A549 (cell line): ENCODE results near the gene OR51F2. TPM values are rescaled to one million over a fixed set of nuclear protein-coding genes. Genes with fewer than 3 reads are reported as not detected.
"Not testable (repeated sequence)": the region's sequence is repeated elsewhere in the genome, so short reads cannot be mapped to it uniquely, and the experiment has no call there.

Experiments used
- ATAC-seq, 2 experiments: fragments of 200-7000 bp in 1 of 2; fragments of >200 bp in 1 of 2; cut with Nextera tagmentation in 1 of 2; cut with Tn5 transposase in 1 of 2; 3 replicates each; pipeline versions ENCODE4 v1.8.0 to v1.9.1; 2018 to 2020; ENCODE audit warnings: mild to moderate bottlenecking in 1 of 2, moderate library complexity in 1 of 2
- CTCF ChIA-PET: fragments of 300-600 bp; sonication (Branson Sonifier 250); formaldehyde crosslinking; extraction: SDS; loops from one replicate; lab custom pipeline; 2021; ENCODE audit warnings: antibody characterized with exemption, inconsistent platforms; lab: Yijun Ruan, JAX
- POLR2A ChIA-PET: fragments of 350-600 bp; formaldehyde crosslinking; extraction: SDS; loops from one replicate; lab custom pipeline; 2021; ENCODE audit warnings: antibody characterized with exemption, inconsistent platforms; lab: Yijun Ruan, JAX
- DNase-seq, 2 experiments: peaks; one replicate each; pipeline versions ENCODE4 v3.0.0 to v3.0.0-alpha.2; 2011 to 2016; ENCODE audit warnings: low read depth in 1 of 2, low spot score in 1 of 2
- FAIRE-seq: peaks from 2 replicates; lab custom pipeline; 2011; peaks lifted over from hg19 to GRCh38; lab: Jason Lieb, UNC
- H3K27ac ChIP-seq, 2 experiments: fragments of >200 bp; sonication (Bioruptor Twin); formaldehyde crosslinking; 3 replicates each; pipeline ENCODE4 v1.5.1; 2016 to 2017
- H3K4me1 ChIP-seq: fragments of >200 bp; sonication (Bioruptor Twin); formaldehyde crosslinking; 3 replicates; pipeline ENCODE4 v1.6.1; 2016
- H3K4me2 ChIP-seq: fragments of >200 bp; sonication (Bioruptor Twin); formaldehyde crosslinking; 3 replicates; pipeline ENCODE4 v1.6.1; 2016
- H3K4me3 ChIP-seq: fragments of >200 bp; sonication (Bioruptor Twin); formaldehyde crosslinking; 3 replicates; pipeline ENCODE4 v1.5.1; 2016
- H3K9me3 ChIP-seq: fragments of >200 bp; sonication (Bioruptor Twin); formaldehyde crosslinking; 3 replicates; pipeline ENCODE4 v1.6.1; 2016
- CEBPB ChIP-seq, 2 experiments: fragments of >200 bp in 1 of 2; sonication (Bioruptor Twin) in 1 of 2; formaldehyde crosslinking in 1 of 2; IDR thresholded peaks; 2 replicates each; pipeline ENCODE4 v1.6.1; 2012 to 2016
- CTCF ChIP-seq: fragments of >200 bp; sonication (Bioruptor Twin); formaldehyde crosslinking; IDR thresholded peaks from 3 replicates; pipeline ENCODE4 v1.5.1; 2016
- E2F6 ChIP-seq: IDR thresholded peaks from 2 replicates; pipeline ENCODE4 v1.6.1; 2012; ENCODE audit warnings: low read depth, borderline replicate concordance
- EP300 ChIP-seq, 2 experiments: fragments of >200 bp; sonication (Bioruptor Twin); formaldehyde crosslinking; IDR thresholded peaks; 2 replicates in 1 of 2; 3 replicates in 1 of 2; pipeline ENCODE4 v1.6.1; 2016 to 2017
- ESRRA ChIP-seq: fragments of 150-350 bp; IDR thresholded peaks from 2 replicates; pipeline ENCODE4 v1.6.1; 2014; ENCODE audit warnings: mild to moderate bottlenecking, low read length, borderline replicate concordance
- FOSB ChIP-seq: fragments of 250-450 bp; sonication (Bioruptor Pico); IDR thresholded peaks from 2 replicates; pipeline ENCODE4 v1.5.0; 2020; ENCODE audit warnings: mild to moderate bottlenecking, moderate library complexity
- FOSL2 ChIP-seq, 2 experiments: fragments of 450-650 bp in 1 of 2; fragments of >200 bp in 1 of 2; sonication (Bioruptor Twin) in 1 of 2; formaldehyde crosslinking; IDR thresholded peaks; 2 replicates each; pipeline versions ENCODE4 v1.5.0 to v1.6.1; 2016 to 2020; ENCODE audit warnings: mild to moderate bottlenecking in 1 of 2, moderate library complexity in 1 of 2
- FOXS1 ChIP-seq: fragments of 250-450 bp; sonication (Bioruptor Pico); IDR thresholded peaks from 2 replicates; pipeline ENCODE4 v1.5.0; 2020; ENCODE audit warnings: mild to moderate bottlenecking, moderate library complexity
- HEYL ChIP-seq: fragments of 250-450 bp; sonication (Bioruptor Pico); IDR thresholded peaks from 2 replicates; pipeline ENCODE4 v1.8.0; 2021; ENCODE audit warnings: mild to moderate bottlenecking, moderate library complexity
- HOXB5 ChIP-seq: fragments of 250-450 bp; sonication (Bioruptor Pico); IDR thresholded peaks from 2 replicates; pipeline ENCODE4 v1.5.0; 2020; ENCODE audit warnings: mild to moderate bottlenecking, moderate library complexity
- JUN ChIP-seq, 2 experiments: fragments of >200 bp; sonication (Bioruptor Twin); formaldehyde crosslinking; IDR thresholded peaks; 2 replicates in 1 of 2; 3 replicates in 1 of 2; pipeline ENCODE4 v1.6.1; 2016 to 2017
- JUNB ChIP-seq: fragments of >200 bp; sonication (Bioruptor Twin); formaldehyde crosslinking; IDR thresholded peaks from 2 replicates; pipeline ENCODE4 v1.6.1; 2016
- MAFK ChIP-seq: fragments of 450-650 bp; IDR thresholded peaks from 2 replicates; pipeline ENCODE4 v1.6.1; 2014; ENCODE audit not compliant: partially characterized antibody
- NFE2L2 ChIP-seq: fragments of 150-350 bp; conservative IDR thresholded peaks from 2 replicates; pipeline ENCODE4 v1.6.1; 2014; ENCODE audit warnings: low read length
- PHF8 ChIP-seq: fragments of 200-600 bp; sonication (generic); IDR thresholded peaks from 2 replicates; pipeline ENCODE4 v1.6.1; 2016; ENCODE audit warnings: low read depth, mild to moderate bottlenecking, antibody characterized with exemption, moderate library complexity, borderline replicate concordance
- RAD21 ChIP-seq, 2 experiments: fragments of >200 bp in 1 of 2; sonication (Bioruptor Twin) in 1 of 2; formaldehyde crosslinking in 1 of 2; IDR thresholded peaks in 1 of 2; conservative IDR thresholded peaks in 1 of 2; 2 replicates in 1 of 2; 3 replicates in 1 of 2; pipeline ENCODE4 v1.6.1; 2012 to 2018; ENCODE audit warnings: inconsistent platforms in 1 of 2
- USF2 ChIP-seq: fragments of 450-650 bp; IDR thresholded peaks from 2 replicates; pipeline ENCODE4 v1.6.1; 2014; ENCODE audit warnings: antibody characterized with exemption
- ZC3H11A ChIP-seq: fragments of 450-650 bp; IDR thresholded peaks from 2 replicates; pipeline ENCODE4 v1.6.1; 2014; ENCODE audit warnings: antibody characterized with exemption, mild to moderate bottlenecking
- WGBS: methylation state at CpG from one replicate; pipeline ENCODE4 v1.1.6; 2017; ENCODE audit errors: missing lambda C conversion rate; 5-methylcytosine and 5-hydroxymethylcytosine counted together
- polyA plus RNA-seq, 4 experiments: library from polyadenylated mRNA; depleted of rRNA in 3 of 4; stranded (reverse); fragments of >200 nt; fragmentation: RNase III in 1 of 4; extraction: RNeasy Plus Mini Kit Qiagen cat#74134 plus additional on column Dnase treatment in 1 of 4; gene quantifications; 2 replicates in 3 of 4; 3 replicates in 1 of 4; pipeline ENCODE4 v1.2.3, GENCODE V29; 2011 to 2017
- TF ChIP-seq, protein P1 (sequence below): IDR thresholded peaks from 2 replicates; pipeline ENCODE4 v1.6.1; 2012

The OR51F2 gene
- polyA plus RNA-seq, 2 of the 4 experiments (the other 2 are of a cell fraction): not detected

GRCh38 chr11:4839851-4840549 lies 18.9 kb downstream of the OR51F2 start:
- TF ChIP-seq PHF8 (no peak), RAD21 (conservative IDR thresholded peaks at IDR 0.05 in 1 of 2, IDR thresholded peaks at IDR 0.05 in 1 of 2) (no peak)
- TF ChIP-seq, protein P1, sequence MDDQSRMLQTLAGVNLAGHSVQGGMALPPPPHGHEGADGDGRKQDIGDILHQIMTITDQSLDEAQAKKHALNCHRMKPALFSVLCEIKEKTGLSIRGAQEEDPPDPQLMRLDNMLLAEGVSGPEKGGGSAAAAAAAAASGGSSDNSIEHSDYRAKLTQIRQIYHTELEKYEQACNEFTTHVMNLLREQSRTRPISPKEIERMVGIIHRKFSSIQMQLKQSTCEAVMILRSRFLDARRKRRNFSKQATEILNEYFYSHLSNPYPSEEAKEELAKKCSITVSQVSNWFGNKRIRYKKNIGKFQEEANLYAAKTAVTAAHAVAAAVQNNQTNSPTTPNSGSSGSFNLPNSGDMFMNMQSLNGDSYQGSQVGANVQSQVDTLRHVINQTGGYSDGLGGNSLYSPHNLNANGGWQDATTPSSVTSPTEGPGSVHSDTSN: no peak
- DNase-seq: no peak
- H3K4me1 ChIP-seq: no peaks in the 10 kb centered on the region
- H3K9me3 ChIP-seq: no peaks in the 10 kb centered on the region
- no peak for ATAC-seq
- ChIA-PET POLR2A (no interaction called here), CTCF (no interaction called here)
- FAIRE-seq: no peak
- no peak overlapping the region for H3K4me2 ChIP-seq
- no peak overlapping the region for H3K4me3 ChIP-seq
- H3K27ac ChIP-seq: no peak overlapping the region
- WGBS: 0% methylated on average over 2 of the region's 2 CpGs

DNA sequence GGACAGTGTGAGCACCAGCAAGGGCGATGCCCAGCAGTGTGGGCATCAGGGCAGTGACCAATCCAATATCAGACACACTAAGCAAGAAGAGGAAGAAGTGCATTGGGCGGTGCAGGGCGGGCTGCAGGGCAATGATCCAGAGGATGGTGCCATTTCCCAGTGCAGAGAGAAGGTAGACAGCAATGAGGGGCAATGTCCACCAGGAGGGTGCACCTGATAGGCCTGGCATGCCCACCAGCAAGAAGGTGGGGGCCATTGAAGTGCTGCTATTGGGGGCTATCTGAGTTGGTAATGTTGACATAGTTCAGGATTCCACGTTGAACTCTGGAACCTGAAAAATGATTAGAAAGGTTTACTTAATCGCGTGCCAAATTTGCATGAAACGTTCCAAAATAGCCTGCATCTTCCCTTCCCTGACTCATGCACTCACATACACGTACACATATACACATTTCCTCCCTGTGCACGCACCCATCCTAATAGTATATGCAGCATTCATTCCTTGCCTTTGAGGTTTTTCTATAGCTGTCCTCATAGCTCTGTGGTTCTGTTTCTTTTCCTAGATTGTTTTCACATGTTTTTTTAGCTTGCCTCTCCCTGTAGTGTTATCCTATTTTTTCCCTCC lies 27.9 kb downstream of the OR51F2 start, which contains the start of gene OR51S1:
Gene OR51S1 (minus strand): TSS at position 301 of the 625 bp plus-strand sequence. CDS start 0 bp downstream, at position 301.
- WGBS: 10% methylated on average over 9 of the region's 9 CpGs
- no peaks in the 10 kb centered on the region for H3K9me3 ChIP-seq
- no peak for FAIRE-seq
- H3K4me2 ChIP-seq: no peak within 1 kb of the TSS
- ATAC-seq: no peak
- H3K4me3 ChIP-seq: no peak within 1 kb of the TSS
- CTCF ChIA-PET: no interaction called here
- no peak within 1 kb of the TSS for H3K27ac ChIP-seq
- no peaks in the 10 kb centered on the region for H3K4me1 ChIP-seq
- POLR2A ChIA-PET: no interaction called here
- DNase-seq: no peak
- TF ChIP-seq HOXB5 (CRISPR knock-in tag) (no peak), ZC3H11A (no peak), HEYL (CRISPR knock-in tag) (no peak), FOSB (CRISPR knock-in tag) (no peak), FOXS1 (no peak), E2F6 (no peak), CEBPB (IDR thresholded peaks at IDR 0.05) (no peak), CTCF (no peak), FOSL2 (IDR thresholded peaks at IDR 0.05) (no peak), FOSL2 (CRISPR knock-in tag; IDR thresholded peaks at IDR 0.05) (no peak)
- TF ChIP-seq, all 56 proteins: peak for 0

DNA sequence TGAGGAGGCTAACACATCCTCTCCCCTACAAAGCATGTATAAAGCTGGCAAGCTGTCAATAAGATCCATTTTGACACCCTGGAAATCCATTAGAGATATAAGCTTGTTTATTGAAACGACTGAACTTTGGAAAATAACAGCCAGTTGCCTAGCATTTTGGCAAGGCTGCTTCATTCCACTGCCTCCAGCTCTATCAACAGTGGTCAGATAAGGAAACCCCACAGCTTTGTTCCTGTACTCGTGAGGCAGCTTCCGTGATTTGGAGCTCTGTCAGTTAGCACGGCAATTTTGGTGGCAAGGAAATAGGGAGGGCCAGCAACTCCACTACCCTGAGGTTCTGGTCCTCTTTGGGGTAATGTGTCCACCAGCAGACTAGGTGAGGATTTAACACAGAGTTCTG lies 29.9 kb downstream of the OR51F2 start:
- CTCF ChIA-PET: no interaction called here
- FAIRE-seq (no peak), DNase-seq (no peak), ATAC-seq (no peak)
- Histone ChIP-seq H3K27ac (no peak overlapping the region), H3K9me3 (no peaks in the 10 kb centered on the region), H3K4me1 (no peaks in the 10 kb centered on the region), H3K4me2 (no peak overlapping the region), H3K4me3 (no peak overlapping the region)
- WGBS: 7% methylated on average over 4 of the region's 4 CpGs
- TF ChIP-seq MAFK (no peak), USF2 (no peak), JUN (IDR thresholded peaks at IDR 0.05) (no peak), RAD21 (conservative IDR thresholded peaks at IDR 0.05 in 1 of 2, IDR thresholded peaks at IDR 0.05 in 1 of 2) (no peak), NFE2L2 (no peak), ESRRA (no peak), EP300 (IDR thresholded peaks at IDR 0.05) (no peak), JUNB (no peak)
- TF ChIP-seq, all 56 proteins: peak for 0
- POLR2A ChIA-PET: no interaction called here

DNA sequence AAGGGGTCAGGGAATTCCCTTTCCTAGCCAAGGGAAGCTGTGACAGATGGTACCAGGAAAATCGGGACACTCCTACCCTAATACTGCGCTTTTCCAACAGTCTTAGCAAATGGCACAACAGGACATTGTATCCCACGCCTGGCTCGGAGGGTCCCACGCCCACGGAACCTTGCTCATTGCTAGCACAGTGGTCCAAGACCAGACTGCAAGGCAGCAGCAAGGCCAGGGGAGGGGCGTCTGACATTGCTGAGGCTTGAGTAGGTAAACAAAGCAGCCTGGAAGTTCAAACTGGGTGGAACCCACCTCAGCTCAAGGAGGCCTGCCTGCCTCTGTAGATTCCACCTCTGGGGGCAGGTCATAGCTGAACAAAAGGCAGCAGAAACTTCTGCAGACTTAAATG lies 33.2 kb downstream of the OR51F2 start:
- DNase-seq, H3K4me2 ChIP-seq, H3K27ac ChIP-seq, POLR2A ChIA-PET, FAIRE-seq, CTCF ChIA-PET, H3K4me1 ChIP-seq, ATAC-seq, H3K4me3 ChIP-seq, H3K9me3 ChIP-seq: not testable (repeated sequence)
- 1% methylated on average over 7 of the region's 7 CpGs for WGBS
